ENCODE data around the gene ANKS3.

Gene ANKS3

DNA sequence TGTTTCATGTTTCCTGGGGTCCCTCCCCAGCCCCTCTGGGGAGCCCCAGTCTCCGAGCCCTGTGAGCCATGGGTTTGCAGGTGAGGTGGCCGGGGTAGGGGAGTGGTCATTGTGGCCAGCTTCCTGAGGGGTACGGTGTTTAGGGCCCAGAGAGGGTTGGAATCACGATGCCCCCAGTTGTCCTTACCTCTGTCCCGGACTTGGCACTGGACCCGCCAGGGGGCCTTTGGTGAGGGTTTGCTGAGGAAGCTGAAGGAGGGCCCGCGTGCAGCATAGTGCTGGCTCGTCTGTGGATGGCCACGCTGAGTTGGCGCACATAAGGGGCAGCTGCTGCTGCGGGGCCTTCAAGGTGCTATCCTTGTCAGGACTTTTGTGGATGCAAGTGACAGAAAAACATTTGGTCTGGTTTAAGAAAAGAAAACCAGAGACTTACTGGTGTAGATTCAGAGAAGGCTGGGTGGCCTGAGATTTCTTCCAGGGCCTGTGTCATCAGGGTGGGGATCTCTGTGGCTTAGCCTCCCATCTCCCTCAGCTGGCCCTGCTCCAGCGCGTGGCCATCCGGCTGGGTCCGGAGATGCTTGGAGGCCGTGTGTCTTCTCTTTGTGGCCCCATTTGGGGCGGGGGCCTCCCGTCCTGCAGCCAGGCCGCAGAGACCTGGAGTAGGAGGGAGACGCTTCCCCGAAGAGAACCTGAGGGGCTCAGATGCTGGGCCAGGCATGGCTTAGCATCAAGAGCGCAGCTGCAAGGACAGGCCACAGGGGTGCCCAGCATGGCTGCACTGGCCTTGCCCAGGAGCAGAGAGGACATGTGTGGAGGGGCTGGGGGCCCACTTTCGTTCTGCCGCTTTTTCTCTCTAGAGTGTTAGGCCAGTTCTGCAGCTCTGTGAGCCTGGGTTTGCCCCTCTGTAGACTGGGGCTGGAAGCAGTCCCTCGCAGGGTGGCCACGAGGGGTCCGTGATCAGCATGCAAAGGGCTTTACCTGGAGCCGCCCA lies 74.4 kb downstream of the ANKS3 start:
- no peaks in the 10 kb centered on the region for H3K9me3 ChIP-seq (ENCODE audit: control insufficient read depth in 1 of 2, low read length in 2 of 2)
- H3K9ac ChIP-seq (ENCODE audit: low read depth in 1 of 2, low read length in 2 of 2): no peak overlapping the region
- peaks cover 9 to 73% of the 10 kb centered on the region in 2 donors for H3K36me3 ChIP-seq (ENCODE audit: control insufficient read depth in 1 of 2, insufficient read depth in 2 of 2, low read length in 2 of 2)
- no peak overlapping the region for H3K4me3 ChIP-seq (ENCODE audit: low read depth in 1 of 2, low read length in 2 of 2)
- H3K27me3 ChIP-seq (ENCODE audit: control insufficient read depth in 1 of 2, insufficient read depth in 2 of 2, low read length in 2 of 2): no peaks in the 10 kb centered on the region
- peaks cover 29 to 39% of the 10 kb centered on the region in 2 donors for H3K4me1 ChIP-seq (ENCODE audit: control insufficient read depth in 1 of 2, insufficient read depth in 2 of 2, low read length in 2 of 2)
- H3K27ac ChIP-seq (ENCODE audit: low read depth, low read length): no peak overlapping the region

DNA sequence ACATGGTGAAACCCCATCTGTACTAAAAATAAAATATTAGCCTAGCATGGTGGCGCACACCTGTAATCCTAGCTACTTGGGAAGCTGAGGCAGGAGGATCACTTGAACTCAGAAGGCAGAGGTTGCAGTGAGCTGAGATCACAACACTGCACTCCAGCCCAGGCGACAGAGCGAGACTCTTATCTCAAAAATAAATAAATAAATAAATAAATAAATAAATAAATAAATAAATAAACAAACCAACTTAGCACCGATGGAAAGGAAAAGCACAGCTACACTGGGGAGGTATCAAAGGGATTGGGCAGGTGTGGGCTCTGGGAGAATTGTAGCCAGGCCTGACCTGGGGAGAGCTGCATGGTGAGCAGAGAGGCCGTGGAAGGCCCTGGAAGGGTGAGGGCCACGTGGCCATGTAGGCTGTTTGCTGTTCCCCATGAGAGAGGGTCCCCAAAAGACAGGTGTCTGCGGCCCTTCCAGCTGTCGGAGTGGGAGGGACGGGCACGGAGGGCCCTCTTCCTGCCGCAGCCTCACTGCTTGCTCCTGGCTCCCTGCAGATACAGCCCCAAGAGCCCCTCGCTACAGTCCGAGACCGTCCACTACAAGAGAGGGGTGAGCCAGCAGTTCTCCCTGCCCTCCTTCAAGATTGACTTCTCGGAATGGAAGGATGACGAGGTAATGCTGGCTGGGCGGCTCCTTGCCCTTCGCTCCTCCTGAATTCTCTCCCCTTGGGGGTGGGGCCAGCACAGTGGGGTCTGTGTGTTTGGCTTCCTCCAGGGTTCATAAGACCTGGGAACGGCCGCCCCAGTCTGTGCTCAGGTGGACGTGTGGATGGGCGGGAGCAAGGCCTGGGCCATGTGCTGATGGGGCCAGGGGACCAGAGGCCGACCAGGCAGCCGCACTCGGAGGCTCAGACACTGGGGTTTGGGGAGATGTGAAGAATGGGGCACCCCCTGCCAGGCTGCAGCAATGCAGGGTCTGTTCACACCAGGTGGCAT lies 77.1 kb downstream of the ANKS3 start:
- H3K27me3 ChIP-seq (ENCODE audit: control insufficient read depth in 1 of 2, insufficient read depth in 2 of 2, low read length in 2 of 2): no peaks in the 10 kb centered on the region
- no peaks in the 10 kb centered on the region for H3K9me3 ChIP-seq (ENCODE audit: control insufficient read depth in 1 of 2, low read length in 2 of 2)
- H3K27ac ChIP-seq (ENCODE audit: low read depth, low read length): no peak overlapping the region
- H3K36me3 ChIP-seq (ENCODE audit: control insufficient read depth in 1 of 2, insufficient read depth in 2 of 2, low read length in 2 of 2): peaks cover 9 to 71% of the 10 kb centered on the region in 2 donors
- no peak overlapping the region for H3K9ac ChIP-seq (ENCODE audit: low read depth in 1 of 2, low read length in 2 of 2)
- peaks cover 34 to 40% of the 10 kb centered on the region in 2 donors for H3K4me1 ChIP-seq (ENCODE audit: control insufficient read depth in 1 of 2, insufficient read depth in 2 of 2, low read length in 2 of 2)
- H3K4me3 ChIP-seq (ENCODE audit: low read depth in 1 of 2, low read length in 2 of 2): no peak overlapping the region

- H3K36me3 ChIP-seq (ENCODE audit: control insufficient read depth in 1 of 2, insufficient read depth in 2 of 2, low read length in 2 of 2): peaks cover 10 to 71% of the 10 kb centered on the region in 2 donors
- peaks cover 34 to 37% of the 10 kb centered on the region in 2 donors for H3K4me1 ChIP-seq (ENCODE audit: control insufficient read depth in 1 of 2, insufficient read depth in 2 of 2, low read length in 2 of 2)
Measured at GRCh38 chr16:4656221-4656620, 77.8 kb downstream of the ANKS3 start.

GRCh38 chr16:4655801-4656200 lies 78.3 kb downstream of the ANKS3 start:
- Histone ChIP-seq H3K36me3 (ENCODE audit: control insufficient read depth in 1 of 2, insufficient read depth in 2 of 2, low read length in 2 of 2) (peaks cover 13 to 75% of the 10 kb centered on the region in 2 donors), H3K4me1 (ENCODE audit: control insufficient read depth in 1 of 2, insufficient read depth in 2 of 2, low read length in 2 of 2) (peaks cover 34 to 37% of the 10 kb centered on the region in 2 donors), H3K9me3 (ENCODE audit: control insufficient read depth in 1 of 2, low read length in 2 of 2) (no peaks in the 10 kb centered on the region), H3K9ac (ENCODE audit: low read depth in 1 of 2, low read length in 2 of 2) (peak overlapping the region; percentile 22 to 57), H3K27me3 (ENCODE audit: control insufficient read depth in 1 of 2, insufficient read depth in 2 of 2, low read length in 2 of 2) (no peaks in the 10 kb centered on the region), H3K4me3 (ENCODE audit: low read depth in 1 of 2, low read length in 2 of 2) (no peak overlapping the region), H3K27ac (ENCODE audit: low read depth, low read length) (peak overlapping the region; percentile 79)

More at GRCh38 chr16:4656221-4656620, 77.8 kb downstream of the ANKS3 start:
- H3K9me3 ChIP-seq (ENCODE audit: control insufficient read depth in 1 of 2, low read length in 2 of 2): no peaks in the 10 kb centered on the region
- no peak overlapping the region for H3K4me3 ChIP-seq (ENCODE audit: low read depth in 1 of 2, low read length in 2 of 2)
- no peak overlapping the region for H3K27ac ChIP-seq (ENCODE audit: low read depth, low read length)
- H3K27me3 ChIP-seq (ENCODE audit: control insufficient read depth in 1 of 2, insufficient read depth in 2 of 2, low read length in 2 of 2): no peaks in the 10 kb centered on the region
- no peak overlapping the region for H3K9ac ChIP-seq (ENCODE audit: low read depth in 1 of 2, low read length in 2 of 2)

- Histone ChIP-seq H3K27me3 (ENCODE audit: control insufficient read depth in 1 of 2, insufficient read depth in 2 of 2, low read length in 2 of 2) (no peaks in the 10 kb centered on the region), H3K27ac (ENCODE audit: low read depth, low read length) (peak overlapping the region; percentile 79), H3K9me3 (ENCODE audit: control insufficient read depth in 1 of 2, low read length in 2 of 2) (no peaks in the 10 kb centered on the region), H3K4me3 (ENCODE audit: low read depth in 1 of 2, low read length in 2 of 2) (no peak overlapping the region), H3K36me3 (ENCODE audit: control insufficient read depth in 1 of 2, insufficient read depth in 2 of 2, low read length in 2 of 2) (peaks cover 13 to 72% of the 10 kb centered on the region in 2 donors), H3K9ac (ENCODE audit: low read depth in 1 of 2, low read length in 2 of 2) (peak overlapping the region; percentile 22 to 57), H3K4me1 (ENCODE audit: control insufficient read depth in 1 of 2, insufficient read depth in 2 of 2, low read length in 2 of 2) (peaks cover 34% of the 10 kb centered on the region in 2 donors)
Measured at GRCh38 chr16:4654964-4655590, 79.0 kb downstream of the ANKS3 start.

DNA sequence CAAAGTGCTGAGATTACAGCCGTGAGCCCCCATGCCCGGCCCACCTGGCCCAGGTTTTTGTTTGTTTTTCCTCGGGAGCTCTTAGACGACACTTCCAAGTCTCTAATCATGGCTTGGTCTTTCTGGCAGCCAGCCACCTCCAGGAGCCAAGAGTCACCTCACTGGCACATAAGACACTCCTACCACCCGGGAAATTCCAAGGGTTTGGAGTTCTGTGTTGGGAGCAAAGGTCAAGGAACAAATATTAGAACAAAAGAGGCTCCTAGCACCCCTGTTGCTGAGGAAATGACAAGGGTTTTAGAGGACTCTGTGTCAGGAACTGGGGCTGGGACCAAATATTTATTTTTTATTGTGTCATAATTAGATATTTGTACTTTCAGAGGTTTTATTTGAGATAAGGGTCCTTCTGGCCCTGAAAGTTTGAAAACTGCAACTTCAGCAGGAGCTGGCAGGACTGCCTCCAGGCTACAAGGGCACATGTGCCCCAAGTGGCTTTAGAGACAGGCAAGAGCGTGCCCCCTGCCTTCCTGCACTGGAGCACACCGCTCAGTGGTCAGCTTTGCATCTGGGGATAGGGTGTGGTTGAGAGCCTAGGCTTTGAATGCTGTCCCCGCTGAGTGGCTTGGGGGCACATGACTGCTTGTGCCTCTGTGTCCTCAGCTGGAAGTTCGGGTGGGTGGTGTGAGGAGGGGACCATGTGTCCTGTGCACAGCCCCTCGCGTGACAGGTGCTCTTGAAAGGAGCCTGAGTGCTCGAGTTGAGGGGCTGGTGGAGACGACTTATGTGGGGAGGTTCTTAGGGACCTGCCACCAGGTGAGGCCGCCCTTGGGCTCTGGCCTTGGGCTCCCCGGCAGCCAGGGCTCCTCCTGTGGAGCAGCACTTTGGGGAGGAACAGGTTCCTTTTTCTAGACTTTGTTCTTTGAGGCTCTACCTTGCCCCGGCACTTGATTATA lies 79.8 kb downstream of the ANKS3 start:
- Histone ChIP-seq H3K27me3 (ENCODE audit: control insufficient read depth in 1 of 2, insufficient read depth in 2 of 2, low read length in 2 of 2) (no peaks in the 10 kb centered on the region), H3K4me1 (ENCODE audit: control insufficient read depth in 1 of 2, insufficient read depth in 2 of 2, low read length in 2 of 2) (peaks cover 32 to 34% of the 10 kb centered on the region in 2 donors), H3K9ac (ENCODE audit: low read depth in 1 of 2, low read length in 2 of 2) (peak overlapping the region; percentile 46 to 66), H3K27ac (ENCODE audit: low read depth, low read length) (peak overlapping the region; percentile 88), H3K36me3 (ENCODE audit: control insufficient read depth in 1 of 2, insufficient read depth in 2 of 2, low read length in 2 of 2) (peaks cover 13 to 64% of the 10 kb centered on the region in 2 donors), H3K9me3 (ENCODE audit: control insufficient read depth in 1 of 2, low read length in 2 of 2) (no peaks in the 10 kb centered on the region), H3K4me3 (ENCODE audit: low read depth in 1 of 2, low read length in 2 of 2) (peak overlapping the region; percentile 12 to 28)

DNA sequence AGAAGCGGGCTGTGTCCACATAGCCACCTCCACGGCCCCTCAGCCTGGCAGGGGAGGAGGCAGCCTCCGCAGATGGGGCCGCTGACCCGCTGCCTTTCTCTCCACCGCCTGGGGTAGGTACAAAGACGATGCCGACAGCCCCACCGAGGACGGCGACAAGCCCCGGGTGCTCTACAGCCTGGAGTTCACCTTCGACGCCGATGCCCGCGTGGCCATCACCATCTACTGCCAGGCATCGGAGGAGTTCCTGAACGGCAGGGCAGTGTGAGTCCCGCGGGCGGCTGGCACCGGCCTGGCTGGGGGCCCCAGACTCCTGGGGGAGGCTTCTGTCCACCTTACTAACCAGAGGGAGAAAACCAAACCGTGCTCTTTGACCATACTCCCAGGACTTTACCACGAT lies 81.5 kb downstream of the ANKS3 start:
- Histone ChIP-seq H3K27ac (ENCODE audit: low read depth, low read length) (peak overlapping the region; percentile 44), H3K9me3 (ENCODE audit: control insufficient read depth in 1 of 2, low read length in 2 of 2) (no peaks in the 10 kb centered on the region), H3K4me1 (ENCODE audit: control insufficient read depth in 1 of 2, insufficient read depth in 2 of 2, low read length in 2 of 2) (peaks cover 32 to 34% of the 10 kb centered on the region in 2 donors), H3K4me3 (ENCODE audit: low read depth in 1 of 2, low read length in 2 of 2) (no peak overlapping the region), H3K36me3 (ENCODE audit: control insufficient read depth in 1 of 2, insufficient read depth in 2 of 2, low read length in 2 of 2) (peaks cover 11 to 55% of the 10 kb centered on the region in 2 donors), H3K27me3 (ENCODE audit: control insufficient read depth in 1 of 2, insufficient read depth in 2 of 2, low read length in 2 of 2) (no peaks in the 10 kb centered on the region), H3K9ac (ENCODE audit: low read depth in 1 of 2, low read length in 2 of 2) (peak overlapping the region in 1 of 2 donors; percentile 12)

DNA sequence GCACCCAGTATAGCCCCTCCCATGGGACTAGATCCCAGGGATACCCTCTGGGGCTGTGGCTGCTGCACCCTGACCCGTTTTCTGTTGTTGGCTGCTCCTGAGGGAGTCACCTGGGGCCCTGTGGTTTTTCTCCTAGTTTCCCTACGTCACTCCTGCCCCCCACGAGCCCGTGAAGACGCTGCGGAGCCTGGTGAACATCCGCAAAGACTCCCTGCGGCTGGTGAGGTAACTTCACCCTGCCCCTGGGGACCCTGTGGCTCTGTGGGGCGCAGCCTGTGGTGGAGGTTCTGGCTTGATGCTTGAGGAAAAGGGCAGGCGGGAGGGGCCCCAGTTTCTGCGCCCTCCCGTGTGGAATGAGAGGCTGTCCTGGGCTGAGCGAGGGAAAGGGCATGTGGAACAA lies 82.2 kb downstream of the ANKS3 start:
- H3K27ac ChIP-seq (ENCODE audit: low read depth, low read length): no peak overlapping the region

More for the DNA sequence above, 82.2 kb downstream of the ANKS3 start:
- Histone ChIP-seq H3K9me3 (ENCODE audit: control insufficient read depth in 1 of 2, low read length in 2 of 2) (no peaks in the 10 kb centered on the region), H3K36me3 (ENCODE audit: control insufficient read depth in 1 of 2, insufficient read depth in 2 of 2, low read length in 2 of 2) (peaks cover 7 to 50% of the 10 kb centered on the region in 2 donors), H3K4me1 (ENCODE audit: control insufficient read depth in 1 of 2, insufficient read depth in 2 of 2, low read length in 2 of 2) (peaks cover 32 to 34% of the 10 kb centered on the region in 2 donors), H3K9ac (ENCODE audit: low read depth in 1 of 2, low read length in 2 of 2) (no peak overlapping the region), H3K27me3 (ENCODE audit: control insufficient read depth in 1 of 2, insufficient read depth in 2 of 2, low read length in 2 of 2) (no peaks in the 10 kb centered on the region), H3K4me3 (ENCODE audit: low read depth in 1 of 2, low read length in 2 of 2) (no peak overlapping the region)

All from duodenal mucosa (tissue), 2 donors.